HuH-7 (cell line): ENCODE measurements around the gene USP15.
"Not testable (repeated sequence)": the region's sequence is repeated elsewhere in the genome, so short reads cannot be mapped to it uniquely, and the experiment has no call there.

ENCODE experiments used
- DNase-seq: peaks from one replicate; pipeline ENCODE4 v3.0.0; 2011; ENCODE audit warnings: low spot score

The USP15 gene

GRCh38 chr12:62455429-62455828 lies 195.2 kb downstream of the USP15 start:
- DNase-seq: not testable (repeated sequence)

- no peak for DNase-seq
These were observed 198.4 kb downstream of the USP15 start for GRCh38 chr12:62458626-62459025.

- DNase-seq: no peak
These were observed 199.8 kb downstream of the USP15 start for GRCh38 chr12:62459976-62460375.

- DNase-seq: not testable (repeated sequence)
These were observed 201.1 kb downstream of the USP15 start for GRCh38 chr12:62461171-62461837.

GRCh38 chr12:62463252-62463651 lies 203.0 kb downstream of the USP15 start:
- DNase-seq: not testable (repeated sequence)
